ENCODE data around the gene RPL3.

DNA sequence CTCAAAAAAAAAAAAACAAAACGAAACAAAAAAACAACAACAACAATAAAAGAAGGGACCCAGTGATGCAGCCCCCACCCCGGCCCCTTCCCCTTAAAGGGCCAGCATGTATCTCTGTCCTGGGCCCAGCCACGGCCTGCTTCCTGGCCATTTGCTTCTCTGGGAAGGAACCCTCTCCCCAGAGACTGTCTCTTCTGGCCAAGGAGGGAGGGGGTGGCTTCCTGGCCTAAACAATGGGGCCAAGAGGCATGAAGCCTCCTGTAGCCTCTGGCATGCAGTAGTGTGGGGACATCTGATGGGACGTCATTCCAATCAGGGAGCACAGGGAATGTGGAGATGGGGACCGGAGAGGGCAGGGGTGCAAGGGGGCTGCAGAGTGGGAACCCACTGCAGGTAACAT, 49.1 kb downstream of the RPL3 start:
- TF ChIP-seq ZNF274 (IDR thresholded peaks at IDR 0.05; ENCODE audit: low read depth, low read length): no peak
- TF ChIP-seq YY1 (IDR thresholded peaks at IDR 0.05; ENCODE audit: insufficient read depth, insufficient read length): no peak

Measured in NT2/D1 (cell line).